Peyer's patch (tissue), 4 donors: ENCODE data around the gene ERG28.

ENCODE experiments used
- CTCF ChIP-seq, 6 experiments: fragments of 450-650 bp in 4 of 6; fragments of 200-600 bp in 2 of 6; sonication (generic) in 1 of 6; IDR thresholded peaks; one replicate each; pipeline ENCODE4 v1.5.1; 2017 to 2019; ENCODE audit warnings: antibody characterized with exemption in 6 of 6, mild to moderate bottlenecking in 3 of 6, moderate library complexity in 1 of 6
- POLR2A ChIP-seq, 2 donors: fragments of 450-650 bp; IDR thresholded peaks; one replicate each; pipeline ENCODE4 v1.5.1; 2017; ENCODE audit warnings: antibody characterized with exemption in 2 of 2, mild to moderate bottlenecking in 2 of 2, moderate library complexity in 2 of 2

DNA sequence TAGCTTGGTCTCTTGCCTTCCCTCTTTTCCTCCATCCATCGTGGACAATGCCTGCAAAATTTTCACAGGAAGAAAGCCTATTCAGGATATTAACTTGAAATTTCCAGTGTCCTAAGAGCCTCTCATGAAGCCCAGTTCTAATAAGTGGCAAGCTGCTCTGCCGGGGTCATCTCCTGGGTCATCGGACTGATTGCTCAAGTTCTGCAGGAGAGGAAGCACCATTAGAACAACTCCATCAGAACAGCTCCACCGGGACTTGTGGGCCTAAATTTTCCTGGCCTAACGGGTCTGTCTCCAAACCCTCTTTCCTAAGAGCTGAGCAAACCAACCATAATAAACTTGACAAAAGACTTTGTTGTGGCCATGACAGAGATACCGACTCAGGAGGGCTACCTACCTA lies 13.9 kb downstream of the ERG28 start:
- no peak for TF ChIP-seq POLR2A (IDR thresholded peaks at IDR 0.05)
- no peak for TF ChIP-seq CTCF (IDR thresholded peaks at IDR 0.05)
